ENCODE data around the gene KDM2A. TPM values are rescaled to one million over a fixed set of nuclear protein-coding genes. Genes with fewer than 3 reads are reported as not detected.

The KDM2A gene
- total RNA-seq, 1 experiment from 2014 or later = 50.4 TPM

DNA sequence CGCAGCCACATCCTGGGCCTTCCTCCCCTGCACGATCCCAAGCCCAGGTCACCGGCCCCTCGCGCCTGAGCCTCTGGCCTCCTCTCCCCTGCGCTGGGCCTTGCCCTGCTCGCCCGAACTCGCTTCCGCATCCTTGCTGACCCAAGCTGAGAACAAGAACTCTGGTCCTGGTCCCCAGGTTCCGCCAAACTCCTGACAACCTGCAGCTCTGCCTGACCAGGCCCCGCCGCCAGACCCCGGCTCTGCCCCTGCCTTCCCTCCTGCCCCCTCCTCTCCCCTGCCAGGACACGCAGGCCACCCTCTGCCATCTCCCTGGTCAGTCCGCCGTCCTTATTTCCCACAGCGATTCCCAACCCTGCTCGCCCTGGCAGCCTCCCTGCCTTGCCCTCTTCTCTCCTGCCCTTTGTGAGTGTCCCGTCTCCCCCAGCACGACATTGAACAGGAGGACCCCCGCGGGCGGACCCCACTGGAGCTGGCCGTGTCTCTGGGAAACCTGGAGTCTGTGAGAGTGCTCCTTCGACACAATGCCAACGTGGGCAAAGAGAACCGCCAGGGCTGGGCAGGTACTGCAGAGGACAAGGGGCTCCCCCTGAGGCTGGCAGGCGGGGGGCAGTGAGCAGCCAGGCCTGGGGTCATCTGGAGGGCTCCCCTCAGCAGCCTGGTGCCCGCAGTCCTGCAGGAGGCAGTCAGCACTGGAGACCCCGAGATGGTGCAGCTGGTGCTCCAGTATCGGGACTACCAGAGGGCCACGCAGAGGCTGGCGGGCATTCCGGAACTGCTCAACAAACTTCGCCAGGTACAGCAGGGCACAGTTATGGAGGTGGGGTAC, 170.8 kb downstream of the KDM2A start:
- H2AFZ ChIP-seq (ENCODE audit: low read depth, low read length, poor library complexity, severe bottlenecking) = no peak overlapping the region
- peak overlapping the region; percentile 95 for H3K4me2 ChIP-seq (ENCODE audit: low read length)
- ChIA-PET CTCF (no interaction called here), RAD21 (ENCODE audit: low non-redundant PET in 1 of 2, low total read pairs in 2 of 2, uncharacterized antibody in 2 of 2, unreplicated experiment in 2 of 2) (no interaction called here), POLR2A (interaction anchor here (0.6 to 2.1 kb wide), 2 partner anchors 13 to 28 kb away, joined by 3 to 11 read pairs; partner anchors contain the start of gene SSH3)
- peak overlapping the region; percentile 100 for H3K27ac ChIP-seq (ENCODE audit: low read depth, low read length)
- intact Hi-C loops (cut with micrococcal nuclease) = no loop called here
- DNase-seq (ENCODE audit: low read depth, low spot score) (no peak), ATAC-seq (peak; percentile 25; the same call in 1 of the 2 replicates)
- H4K20me1 ChIP-seq (ENCODE audit: insufficient read depth) = no peaks in the 10 kb centered on the region
- peaks cover 34% of the 10 kb centered on the region; the same call in 1 of the 2 replicates for H3K79me2 ChIP-seq (ENCODE audit: insufficient read depth, low read length)
- H3K27me3 ChIP-seq (ENCODE audit: insufficient read depth, low read length) = no peaks in the 10 kb centered on the region
- H3K4me1 ChIP-seq (ENCODE audit: control insufficient read depth in 1 of 2, insufficient read depth in 2 of 2, low read length in 2 of 2) = peaks cover 13 to 29% of the 10 kb centered on the region in 2 experiments
- no peaks in the 10 kb centered on the region for H3K9me2 ChIP-seq (ENCODE audit: insufficient read depth)
- H3K36me3 ChIP-seq (ENCODE audit: control insufficient read depth in 1 of 2, insufficient read depth in 2 of 2, low read length in 2 of 2) = peaks cover 9 to 42% of the 10 kb centered on the region in 2 experiments; a peak in 2 of 4 replicates
- TF ChIP-seq ZNF274 (IDR thresholded peaks at IDR 0.05; ENCODE audit: low read depth, low read length) (no peak), TCF7L2 (IDR thresholded peaks at IDR 0.05; ENCODE audit: borderline replicate concordance, extremely low read depth, insufficient read depth, insufficient read length) (no peak), POLR2AphosphoS5 (IDR thresholded peaks at IDR 0.05; ENCODE audit: low read depth, low read length) (no peak), ZFX (IDR thresholded peaks at IDR 0.05) (peak; percentile 60; the same call in 1 of the 2 replicates)
- peak overlapping the region; percentile 79 to 87 for H3K4me3 ChIP-seq (replicated peaks in 1 of 2; ENCODE audit: low read depth in 1 of 2, low read length in 2 of 2)
- peak overlapping the region; percentile 86 for H3K9ac ChIP-seq (ENCODE audit: low read length)
- no TSS peak for BruUV-seq (replicated peaks)
- 0 out of 4 replicates have a peak, but pooled peaks cover 0 to 5% of the 10 kb centered on the region in 2 experiments for H3K9me3 ChIP-seq (ENCODE audit: control insufficient read depth in 1 of 2, insufficient read depth in 1 of 2, low read depth in 1 of 2, low read length in 2 of 2)

DNA sequence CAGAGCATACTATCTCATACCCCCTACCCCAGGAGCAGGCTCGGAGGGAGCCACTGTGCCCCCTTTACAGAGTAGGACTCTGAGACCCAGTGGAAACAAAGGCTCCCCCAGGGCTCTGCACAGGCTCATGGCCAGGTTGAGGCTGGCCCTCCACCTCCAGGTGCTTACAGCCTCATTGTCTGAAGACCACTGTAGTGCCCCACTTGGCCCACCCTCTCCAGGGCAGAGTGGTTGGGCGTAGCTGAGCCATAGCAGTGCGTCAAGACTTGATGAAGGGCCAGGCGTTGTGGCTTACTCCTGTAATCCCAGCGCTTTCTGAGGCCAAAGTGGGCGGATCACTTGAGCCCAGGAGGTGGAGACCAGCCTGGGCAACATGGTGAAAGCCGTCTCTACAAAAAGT, 171.7 kb downstream of the KDM2A start:
- Histone ChIP-seq H3K9ac (ENCODE audit: low read length) (no peak overlapping the region), H3K27me3 (ENCODE audit: insufficient read depth, low read length) (no peaks in the 10 kb centered on the region), H4K20me1 (ENCODE audit: insufficient read depth) (no peaks in the 10 kb centered on the region), H2AFZ (ENCODE audit: low read depth, low read length, poor library complexity, severe bottlenecking) (no peak overlapping the region), H3K9me3 (ENCODE audit: control insufficient read depth in 1 of 2, insufficient read depth in 1 of 2, low read depth in 1 of 2, low read length in 2 of 2) (peaks cover 0 to 10% of the 10 kb centered on the region in 2 experiments; a peak in 1 of 4 replicates), H3K79me2 (ENCODE audit: insufficient read depth, low read length) (peaks cover 34% of the 10 kb centered on the region; the same call in 1 of the 2 replicates), H3K9me2 (ENCODE audit: insufficient read depth) (no peaks in the 10 kb centered on the region), H3K4me3 (replicated peaks in 1 of 2; ENCODE audit: low read depth in 1 of 2, low read length in 2 of 2) (no peak overlapping the region; a peak in 1 of 4 replicates), H3K27ac (ENCODE audit: low read depth, low read length) (no peak overlapping the region; the same call in 1 of the 2 replicates), H3K4me2 (ENCODE audit: low read length) (peak overlapping the region; percentile 95; the same call in 1 of the 2 replicates), H3K4me1 (ENCODE audit: control insufficient read depth in 1 of 2, insufficient read depth in 2 of 2, low read length in 2 of 2) (peaks cover 13 to 29% of the 10 kb centered on the region in 2 experiments), H3K36me3 (ENCODE audit: control insufficient read depth in 1 of 2, insufficient read depth in 2 of 2, low read length in 2 of 2) (peaks cover 3 to 40% of the 10 kb centered on the region in 2 experiments; a peak in 2 of 4 replicates)
- ATAC-seq (no peak), DNase-seq (ENCODE audit: low read depth, low spot score) (no peak)
- POLR2A ChIA-PET = no interaction called here
- TF ChIP-seq SIN3A (IDR thresholded peaks at IDR 0.05; ENCODE audit: low read depth) = no peak
- TF ChIP-seq JUND (IDR thresholded peaks at IDR 0.05) = no peak
- no peak for TF ChIP-seq ELF1 (IDR thresholded peaks at IDR 0.05; ENCODE audit: borderline replicate concordance, low read depth)
- TF ChIP-seq EGR1 (IDR thresholded peaks at IDR 0.05; ENCODE audit: low read depth) = no peak
- TF ChIP-seq, protein P1, sequence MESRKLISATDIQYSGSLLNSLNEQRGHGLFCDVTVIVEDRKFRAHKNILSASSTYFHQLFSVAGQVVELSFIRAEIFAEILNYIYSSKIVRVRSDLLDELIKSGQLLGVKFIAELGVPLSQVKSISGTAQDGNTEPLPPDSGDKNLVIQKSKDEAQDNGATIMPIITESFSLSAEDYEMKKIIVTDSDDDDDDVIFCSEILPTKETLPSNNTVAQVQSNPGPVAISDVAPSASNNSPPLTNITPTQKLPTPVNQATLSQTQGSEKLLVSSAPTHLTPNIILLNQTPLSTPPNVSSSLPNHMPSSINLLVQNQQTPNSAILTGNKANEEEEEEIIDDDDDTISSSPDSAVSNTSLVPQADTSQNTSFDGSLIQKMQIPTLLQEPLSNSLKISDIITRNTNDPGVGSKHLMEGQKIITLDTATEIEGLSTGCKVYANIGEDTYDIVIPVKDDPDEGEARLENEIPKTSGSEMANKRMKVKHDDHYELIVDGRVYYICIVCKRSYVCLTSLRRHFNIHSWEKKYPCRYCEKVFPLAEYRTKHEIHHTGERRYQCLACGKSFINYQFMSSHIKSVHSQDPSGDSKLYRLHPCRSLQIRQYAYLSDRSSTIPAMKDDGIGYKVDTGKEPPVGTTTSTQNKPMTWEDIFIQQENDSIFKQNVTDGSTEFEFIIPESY (IDR thresholded peaks at IDR 0.05; ENCODE audit: extremely low read depth, insufficient replicate concordance, low read length) = no peak
- TF ChIP-seq EZH2phosphoT487 (IDR thresholded peaks at IDR 0.05; ENCODE audit: borderline replicate concordance) = no peak
- TF ChIP-seq ZFX (IDR thresholded peaks at IDR 0.05) = no peak
- no peak for TF ChIP-seq CEBPB (IDR thresholded peaks at IDR 0.05; ENCODE audit: low read depth)
- TF ChIP-seq FOSL1 (IDR thresholded peaks at IDR 0.05; ENCODE audit: low read depth) = no peak
- no peak for TF ChIP-seq SRF (IDR thresholded peaks at IDR 0.05; ENCODE audit: low read depth)
- RAD21 ChIA-PET (ENCODE audit: low non-redundant PET in 1 of 2, low total read pairs in 2 of 2, uncharacterized antibody in 2 of 2, unreplicated experiment in 2 of 2) = no interaction called here
- no TSS peak for BruUV-seq (replicated peaks)
- intact Hi-C loops (cut with micrococcal nuclease) = no loop called here
- CTCF ChIA-PET = interaction anchor here (1.2 kb wide), 1 partner anchor 26 kb away, joined by 3 read pairs; no protein-coding TSS in a partner anchor

Measured in HCT116 (cell line).